CD4-positive, alpha-beta T cell (primary cell): Measurements from ENCODE around the gene TPGS1. TPM values are rescaled to one million over a fixed set of nuclear protein-coding genes. Genes with fewer than 3 reads are reported as not detected.

Source experiments
- ATAC-seq: fragments of 200-7000 bp; cut with Tn5 transposase; one replicate; pipeline ENCODE4 v1.10.0; 2022; ENCODE audit warnings: mild to moderate bottlenecking; ENCODE audit not compliant: poor library complexity
- CTCF ChIA-PET: fragments of 350-600 bp; sonication (Branson Sonifier 250); formaldehyde crosslinking; loops from one replicate; lab custom pipeline; 2021; ENCODE audit warnings: antibody characterized with exemption, inconsistent platforms; lab: Charles Lee
- POLR2A ChIA-PET: fragments of 350-600 bp; sonication (Branson Sonifier 250); formaldehyde crosslinking; loops from one replicate; lab custom pipeline; 2021; ENCODE audit warnings: antibody characterized with exemption, inconsistent platforms; lab: Charles Lee
- DNase-seq, 14 experiments: peaks; one replicate each; pipeline ENCODE4 v3.0.0-alpha.2; 2013 to 2020; ENCODE audit warnings: mixed read lengths in 2 of 14
- H3K27ac ChIP-seq, 2 donors: one replicate each; pipeline versions ENCODE4 v1.5.1 to v1.7.0; 2013; ENCODE audit warnings: low read length in 2 of 2, low read depth in 1 of 2, mild to moderate bottlenecking in 1 of 2
- H3K27me3 ChIP-seq, 2 experiments: 1 replicate in 1 of 2; 2 replicates in 1 of 2; pipeline versions ENCODE4 v1.6.1 to v1.7.0; 2013; ENCODE audit warnings: low read length in 2 of 2, control low read depth in 1 of 2, mild to moderate bottlenecking in 1 of 2, moderate library complexity in 1 of 2; ENCODE audit not compliant: insufficient read depth in 2 of 2, control insufficient read depth in 1 of 2
- H3K36me3 ChIP-seq: one replicate; pipeline ENCODE4 v1.6.1; 2013; ENCODE audit warnings: low read length, control low read depth; ENCODE audit not compliant: insufficient read depth
- H3K4me1 ChIP-seq: one replicate; pipeline ENCODE4 v1.6.1; 2013; ENCODE audit warnings: low read length, control low read depth; ENCODE audit not compliant: insufficient read depth
- H3K4me3 ChIP-seq: one replicate; pipeline ENCODE4 v1.5.1; 2013; ENCODE audit warnings: mild to moderate bottlenecking, low read length, moderate library complexity
- H3K9me3 ChIP-seq, 2 experiments: 1 replicate in 1 of 2; 2 replicates in 1 of 2; pipeline versions ENCODE4 v1.6.1 to v1.7.0; 2013; ENCODE audit warnings: low read length in 2 of 2, mild to moderate bottlenecking in 2 of 2, control low read depth in 1 of 2, moderate library complexity in 1 of 2; ENCODE audit not compliant: control insufficient read depth in 1 of 2, insufficient read depth in 1 of 2
- H3K27ac Mint-ChIP-seq: one replicate; pipeline ENCODE4 v1.8.0; 2020; ENCODE audit warnings: mixed read lengths
- H3K27me3 Mint-ChIP-seq: one replicate; pipeline ENCODE4 v1.8.0; 2021; ENCODE audit warnings: mixed read lengths
- H3K36me3 Mint-ChIP-seq: one replicate; pipeline ENCODE4 v1.8.0; 2021; ENCODE audit warnings: low read depth, mixed read lengths
- H3K4me1 Mint-ChIP-seq: one replicate; pipeline ENCODE4 v1.8.0; 2021; ENCODE audit warnings: low read depth, mixed read lengths
- H3K4me3 Mint-ChIP-seq: one replicate; pipeline ENCODE4 v1.8.0; 2020; ENCODE audit warnings: mild to moderate bottlenecking, mixed read lengths
- H3K9me3 Mint-ChIP-seq: one replicate; pipeline ENCODE4 v1.8.0; 2020; ENCODE audit warnings: mixed read lengths
- CTCF ChIP-seq: fragments of 200-600 bp; IDR thresholded peaks from one replicate; pipeline ENCODE4 v1.8.0; 2022; ENCODE audit warnings: antibody characterized with exemption, mild to moderate bottlenecking
- intact Hi-C, 2 experiments: fragments of 100-400 bp; cut with DNase I in 1 of 2; cut with micrococcal nuclease in 1 of 2; formaldehyde crosslinking; loops; one replicate each; pipeline versions ENCODE4 v1.15.1 to v1.9.0; 2023 to 2025; cut with DNase I, micrococcal nuclease
- total RNA-seq, 174 experiments: library from RNA in 2 of 174; stranded (reverse) in 2 of 174; gene quantifications; one replicate each; pipeline ENCODE4 v1.2.3 and lab custom pipeline; 2021 to 2026

TPGS1 gene
- total RNA-seq, 2 experiments from 2014 or later: 17.2 to 18.2 TPM

DNA sequence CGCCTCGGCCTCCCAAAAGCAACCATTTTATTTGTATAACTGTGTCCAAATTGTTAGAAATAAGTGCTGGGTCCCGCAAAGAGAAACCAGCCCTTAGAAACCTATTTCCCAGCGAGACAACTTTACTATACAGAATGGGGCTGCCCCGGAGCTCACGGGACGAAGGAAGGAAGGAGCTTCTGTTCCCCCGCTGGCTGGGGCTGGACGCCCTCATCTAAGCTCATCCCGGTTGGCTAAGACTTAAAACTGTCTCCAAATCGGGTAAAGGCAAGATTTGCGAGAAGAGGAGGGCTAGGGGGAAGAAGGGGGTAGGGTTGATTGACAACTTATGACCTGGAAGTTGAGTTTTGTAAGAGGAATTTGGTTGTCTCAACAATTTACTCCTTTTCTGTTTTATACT is 52.8 kb downstream of the TPGS1 start:
- no peak overlapping the region for H3K4me3 ChIP-seq
- no peak overlapping the region for H3K27ac Mint-ChIP-seq
- no peak for TF ChIP-seq CTCF
- no peaks in the 10 kb centered on the region for H3K4me1 Mint-ChIP-seq
- no peaks in the 10 kb centered on the region for H3K27me3 Mint-ChIP-seq
- H3K27me3 ChIP-seq: no peaks in the 10 kb centered on the region
- ChIA-PET CTCF (no interaction called here), POLR2A (no interaction called here)
- ATAC-seq: no peak
- no peak overlapping the region for H3K4me3 Mint-ChIP-seq
- H3K9me3 Mint-ChIP-seq: no peaks in the 10 kb centered on the region
- H3K36me3 Mint-ChIP-seq: no peaks in the 10 kb centered on the region
- no peaks in the 10 kb centered on the region for H3K9me3 ChIP-seq
- no peak for DNase-seq
- H3K36me3 ChIP-seq: no peaks in the 10 kb centered on the region
- H3K4me1 ChIP-seq: peaks cover 3% of the 10 kb centered on the region
- H3K27ac ChIP-seq: no peak overlapping the region
- intact Hi-C loops: no loop called here

DNA sequence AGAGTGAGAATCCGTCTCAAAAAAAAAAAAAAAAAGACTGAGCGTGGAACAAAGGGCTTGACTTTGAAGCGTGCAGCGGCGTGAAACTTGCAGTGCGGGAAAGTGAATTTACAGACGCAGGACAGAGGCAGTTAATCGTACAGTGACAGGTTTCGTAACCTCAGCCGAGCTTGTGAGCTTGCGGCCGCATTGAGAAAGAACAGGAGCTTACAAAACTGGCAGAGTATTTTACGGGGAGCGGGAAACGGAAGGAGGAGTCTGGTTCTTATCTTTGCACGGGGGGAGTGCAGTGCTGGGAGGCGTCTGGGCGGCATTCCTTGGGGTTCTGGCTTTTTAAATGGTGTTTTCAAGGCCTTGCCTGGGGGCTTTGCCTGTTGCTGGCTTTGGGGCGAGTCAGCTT is 59.1 kb downstream of the TPGS1 start:
- ATAC-seq: no peak
- Mint-ChIP-seq H3K9me3 (no peaks in the 10 kb centered on the region), H3K27ac (no peak overlapping the region), H3K27me3 (no peaks in the 10 kb centered on the region), H3K4me3 (no peak overlapping the region), H3K36me3 (peaks cover 6% of the 10 kb centered on the region), H3K4me1 (peaks cover 12% of the 10 kb centered on the region)
- Histone ChIP-seq H3K27me3 (no peaks in the 10 kb centered on the region), H3K36me3 (no peaks in the 10 kb centered on the region), H3K4me1 (peaks cover 12% of the 10 kb centered on the region), H3K4me3 (no peak overlapping the region), H3K9me3 (no peaks in the 10 kb centered on the region), H3K27ac (no peak overlapping the region)
- peak in 2 of 14 experiments; percentile 44 to 57 for DNase-seq
- TF ChIP-seq CTCF: no peak
- intact Hi-C loops: no loop called here
- ChIA-PET CTCF (no interaction called here), POLR2A (no interaction called here)

GRCh38 chr19:566844-567243 is 59.5 kb downstream of the TPGS1 start:
- Histone ChIP-seq H3K4me1 (peaks cover 16% of the 10 kb centered on the region), H3K9me3 (no peaks in the 10 kb centered on the region), H3K27ac (no peak overlapping the region), H3K27me3 (no peaks in the 10 kb centered on the region), H3K4me3 (no peak overlapping the region), H3K36me3 (no peaks in the 10 kb centered on the region)
- ATAC-seq (no peak), DNase-seq (no peak)
- no peak overlapping the region for H3K4me3 Mint-ChIP-seq
- no peaks in the 10 kb centered on the region for H3K27me3 Mint-ChIP-seq
- H3K4me1 Mint-ChIP-seq: peaks cover 16% of the 10 kb centered on the region
- intact Hi-C loops: no loop called here
- no peak overlapping the region for H3K27ac Mint-ChIP-seq
- POLR2A ChIA-PET: no interaction called here
- no peak for TF ChIP-seq CTCF
- CTCF ChIA-PET: no interaction called here
- no peaks in the 10 kb centered on the region for H3K9me3 Mint-ChIP-seq
- peaks cover 6% of the 10 kb centered on the region for H3K36me3 Mint-ChIP-seq
